Lower lobe of right lung (tissue), 2 donors: ENCODE data around the gene TMEM132E. TPM values are rescaled to one million over a fixed set of nuclear protein-coding genes. Genes with fewer than 3 reads are reported as not detected.

Experiments
- ATAC-seq, 2 donors: fragments of 200-7000 bp; cut with Tn5 transposase; one replicate each; pipeline ENCODE4 v1.9.1; 2020 to 2022; ENCODE audit warnings: mild to moderate bottlenecking in 2 of 2, moderate library complexity in 2 of 2
- DNase-seq: peaks from one replicate; pipeline ENCODE4 v3.0.0-alpha.2; 2020
- H3K27ac ChIP-seq: fragments of 200-600 bp; one replicate; pipeline ENCODE4 v1.8.0; 2022
- H3K27me3 ChIP-seq: fragments of 200-600 bp; one replicate; pipeline ENCODE4 v1.8.0; 2022; ENCODE audit warnings: low read depth
- H3K36me3 ChIP-seq: fragments of 200-600 bp; one replicate; pipeline ENCODE4 v1.8.0; 2022; ENCODE audit warnings: mild to moderate bottlenecking
- H3K4me1 ChIP-seq: fragments of 200-600 bp; one replicate; pipeline ENCODE4 v1.8.0; 2022
- H3K4me3 ChIP-seq: fragments of 200-600 bp; one replicate; pipeline ENCODE4 v1.8.0; 2022; ENCODE audit warnings: mild to moderate bottlenecking
- H3K9me3 ChIP-seq: fragments of 200-600 bp; one replicate; pipeline ENCODE4 v1.8.0; 2022
- intact Hi-C: fragments of 100-400 bp; cut with DNase I; formaldehyde crosslinking; loops from one replicate; pipeline ENCODE4 v1.11.0; 2022
- total RNA-seq: library from RNA; stranded (reverse); fragmentation: NEBNext Ultra II Directional; extraction: Animal tissue kit (Norgen Biotek cat#: 25700); gene quantifications from one replicate; pipeline ENCODE4 v1.2.1, GENCODE V29; 2021
- TF ChIP-seq, protein P1 (sequence below): fragments of 200-600 bp; IDR thresholded peaks from one replicate; pipeline ENCODE4 v1.8.0; 2022; ENCODE audit warnings: antibody characterized with exemption, mild to moderate bottlenecking
- donor health status: DM: no; HTN: yes; CAD: no; lungs with severe emphysema.

TMEM132E gene
- total RNA-seq, 1 donor from 2014 or later = 0.53 TPM

DNA sequence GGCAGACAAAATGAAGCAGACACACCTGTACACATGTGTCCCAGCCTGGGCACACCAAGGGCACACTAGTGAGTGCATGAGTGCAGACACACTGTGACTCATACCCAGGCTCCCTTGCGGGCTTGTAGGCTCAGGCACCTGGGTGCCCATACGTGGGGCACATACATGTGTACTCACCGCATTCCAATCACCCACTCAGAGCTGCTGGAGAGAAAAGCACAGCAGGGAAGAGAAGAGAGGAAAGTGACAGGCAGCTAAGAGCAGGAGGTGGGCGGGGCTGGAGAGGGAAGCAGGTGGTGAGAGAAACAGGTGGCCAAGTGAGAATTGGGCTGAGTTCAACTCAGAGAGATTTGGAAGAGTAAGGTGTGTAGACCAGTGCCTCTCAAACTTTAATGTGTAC is 54.0 kb downstream of the TMEM132E start:
- Histone ChIP-seq H3K27me3 (peaks cover 73% of the 10 kb centered on the region), H3K4me3 (no peak overlapping the region), H3K9me3 (no peaks in the 10 kb centered on the region), H3K27ac (no peak overlapping the region), H3K36me3 (no peaks in the 10 kb centered on the region), H3K4me1 (peaks cover 11% of the 10 kb centered on the region)
- ATAC-seq (peak in 1 of 2 donors; percentile 7), DNase-seq (peak; percentile 44)
- TF ChIP-seq, protein P1, sequence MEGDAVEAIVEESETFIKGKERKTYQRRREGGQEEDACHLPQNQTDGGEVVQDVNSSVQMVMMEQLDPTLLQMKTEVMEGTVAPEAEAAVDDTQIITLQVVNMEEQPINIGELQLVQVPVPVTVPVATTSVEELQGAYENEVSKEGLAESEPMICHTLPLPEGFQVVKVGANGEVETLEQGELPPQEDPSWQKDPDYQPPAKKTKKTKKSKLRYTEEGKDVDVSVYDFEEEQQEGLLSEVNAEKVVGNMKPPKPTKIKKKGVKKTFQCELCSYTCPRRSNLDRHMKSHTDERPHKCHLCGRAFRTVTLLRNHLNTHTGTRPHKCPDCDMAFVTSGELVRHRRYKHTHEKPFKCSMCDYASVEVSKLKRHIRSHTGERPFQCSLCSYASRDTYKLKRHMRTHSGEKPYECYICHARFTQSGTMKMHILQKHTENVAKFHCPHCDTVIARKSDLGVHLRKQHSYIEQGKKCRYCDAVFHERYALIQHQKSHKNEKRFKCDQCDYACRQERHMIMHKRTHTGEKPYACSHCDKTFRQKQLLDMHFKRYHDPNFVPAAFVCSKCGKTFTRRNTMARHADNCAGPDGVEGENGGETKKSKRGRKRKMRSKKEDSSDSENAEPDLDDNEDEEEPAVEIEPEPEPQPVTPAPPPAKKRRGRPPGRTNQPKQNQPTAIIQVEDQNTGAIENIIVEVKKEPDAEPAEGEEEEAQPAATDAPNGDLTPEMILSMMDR = no peak
- intact Hi-C loops = no loop called here

DNA sequence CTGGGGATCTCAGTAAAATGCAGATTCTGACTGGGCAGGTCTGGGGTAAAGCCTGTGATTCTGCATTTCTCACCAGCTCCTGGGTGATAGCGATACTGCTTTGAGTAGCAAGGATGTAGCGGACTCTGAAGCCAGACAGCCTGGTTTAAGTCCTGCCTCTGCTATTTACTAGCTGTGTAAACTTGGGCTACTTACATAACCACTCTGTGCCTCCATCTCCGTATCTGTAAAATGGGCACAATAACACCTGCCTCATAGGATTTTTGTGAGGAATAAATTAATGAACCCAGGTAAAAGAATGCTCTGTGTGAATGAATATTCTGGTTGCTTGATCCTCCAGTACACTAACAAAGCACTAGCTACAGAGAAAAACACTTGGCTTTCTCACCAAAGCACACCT is 54.4 kb downstream of the TMEM132E start:
- Histone ChIP-seq H3K36me3 (no peaks in the 10 kb centered on the region), H3K4me1 (peaks cover 12% of the 10 kb centered on the region), H3K27me3 (peaks cover 73% of the 10 kb centered on the region), H3K4me3 (no peak overlapping the region), H3K27ac (no peak overlapping the region), H3K9me3 (no peaks in the 10 kb centered on the region)
- intact Hi-C loops = no loop called here
- ATAC-seq (no peak), DNase-seq (no peak)
- TF ChIP-seq, protein P1 = no peak

DNA sequence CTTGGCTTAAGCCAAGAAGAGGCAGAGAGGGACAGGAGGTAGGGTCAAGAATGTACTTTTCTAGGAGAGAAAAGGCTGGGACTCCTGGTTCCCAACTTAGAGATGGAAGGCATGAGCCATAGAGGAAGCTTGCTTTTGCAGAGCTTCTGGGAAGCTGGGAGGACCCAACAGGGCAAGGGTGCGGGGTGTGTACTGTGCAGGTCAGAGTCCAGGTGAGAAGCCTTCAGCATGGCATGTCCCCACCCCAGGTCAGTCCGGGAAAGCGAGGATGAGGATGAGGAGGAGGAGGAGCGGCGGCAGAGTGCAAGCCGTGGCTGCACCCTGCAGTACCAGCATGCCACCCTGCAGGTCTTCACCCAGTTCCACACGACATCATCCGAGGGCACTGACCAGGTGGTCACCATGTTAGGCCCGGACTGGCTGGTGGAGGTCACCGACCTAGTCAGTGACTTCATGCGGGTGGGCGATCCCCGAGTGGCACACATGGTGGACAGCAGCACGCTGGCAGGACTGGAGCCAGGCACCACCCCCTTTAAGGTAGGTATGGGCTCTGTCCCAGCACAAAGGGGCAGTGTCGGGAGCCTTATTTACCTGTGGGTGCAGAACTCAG is 55.3 kb downstream of the TMEM132E start:
- Histone ChIP-seq H3K9me3 (no peaks in the 10 kb centered on the region), H3K27ac (no peak overlapping the region), H3K4me1 (peaks cover 12% of the 10 kb centered on the region), H3K36me3 (no peaks in the 10 kb centered on the region), H3K27me3 (peaks cover 72% of the 10 kb centered on the region), H3K4me3 (no peak overlapping the region)
- intact Hi-C loops = no loop called here
- ATAC-seq = no peak
- TF ChIP-seq, protein P1 = no peak
- peak; percentile 29 for DNase-seq

DNA sequence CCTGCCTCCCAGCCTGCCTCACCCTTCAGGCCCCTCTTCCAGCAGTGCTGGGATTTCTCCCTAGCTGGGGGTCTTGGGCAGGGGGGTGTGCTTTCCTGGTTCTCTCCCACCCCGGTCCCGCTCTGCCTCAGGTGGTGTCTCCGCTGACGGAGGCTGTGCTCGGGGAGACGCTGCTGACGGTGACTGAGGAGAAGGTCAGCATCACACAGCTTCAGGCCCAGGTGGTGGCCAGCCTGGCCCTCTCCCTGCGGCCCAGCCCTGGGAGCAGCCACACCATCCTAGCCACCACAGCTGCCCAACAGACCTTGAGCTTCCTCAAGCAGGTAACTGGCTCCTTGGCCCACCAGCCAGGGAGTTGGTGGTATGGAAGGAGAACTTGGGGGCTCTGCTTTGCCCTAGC is 56.5 kb downstream of the TMEM132E start:
- intact Hi-C loops = no loop called here
- Histone ChIP-seq H3K27me3 (peaks cover 75% of the 10 kb centered on the region), H3K4me3 (no peak overlapping the region), H3K36me3 (no peaks in the 10 kb centered on the region), H3K4me1 (peaks cover 12% of the 10 kb centered on the region), H3K9me3 (no peaks in the 10 kb centered on the region), H3K27ac (no peak overlapping the region)
- ATAC-seq = no peak
- TF ChIP-seq, protein P1 = no peak
- DNase-seq = peak; percentile 35

DNA sequence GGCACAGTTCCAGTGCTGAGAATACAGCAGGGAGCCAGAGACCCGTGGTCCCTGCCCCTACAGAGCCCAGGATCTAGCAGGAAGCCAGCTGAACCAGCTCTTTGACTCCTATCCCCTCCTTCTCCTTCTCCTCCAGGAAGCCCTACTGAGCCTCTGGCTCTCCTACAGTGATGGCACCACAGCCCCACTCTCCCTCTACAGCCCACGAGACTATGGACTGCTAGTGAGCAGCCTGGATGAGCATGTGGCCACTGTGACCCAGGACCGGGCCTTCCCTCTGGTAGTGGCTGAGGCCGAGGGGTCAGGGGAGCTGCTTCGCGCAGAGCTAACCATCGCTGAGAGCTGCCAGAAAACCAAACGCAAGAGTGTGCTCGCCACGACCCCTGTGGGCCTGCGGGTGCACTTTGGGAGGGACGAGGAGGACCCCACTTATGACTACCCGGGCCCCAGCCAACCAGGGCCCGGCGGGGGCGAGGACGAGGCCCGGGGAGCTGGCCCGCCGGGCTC is 57.7 kb downstream of the TMEM132E start:
- H3K4me3 ChIP-seq = peak overlapping the region; percentile 48

More for the DNA sequence above, 57.7 kb downstream of the TMEM132E start:
- Histone ChIP-seq H3K9me3 (no peaks in the 10 kb centered on the region), H3K4me1 (peaks cover 12% of the 10 kb centered on the region), H3K36me3 (no peaks in the 10 kb centered on the region), H3K27me3 (peaks cover 71% of the 10 kb centered on the region), H3K27ac (no peak overlapping the region)
- TF ChIP-seq, protein P1 = no peak
- intact Hi-C loops = no loop called here
- peak; percentile 7 for DNase-seq
- no peak for ATAC-seq
